ENCODE data around the gene DNAJB1. TPM values are rescaled to one million over a fixed set of nuclear protein-coding genes. Genes with fewer than 3 reads are reported as not detected.

The DNAJB1 gene
- total and polyA plus RNA-seq, 2 of the 13 experiments (the other 11 are each of a cell fraction or from before 2014, with no cell fraction given): 87.5 to 97.3 TPM

- TF ChIP-seq PRDM10 (CRISPR knock-in tag; IDR thresholded peaks at IDR 0.05; ENCODE audit: low read depth) (peak; percentile 81), ELK4 (CRISPR knock-in tag; IDR thresholded peaks at IDR 0.05; ENCODE audit: borderline replicate concordance) (no peak), ZBTB3 (CRISPR knock-in tag; IDR thresholded peaks at IDR 0.05; ENCODE audit: borderline replicate concordance, low read depth) (no peak), ZNF564 (CRISPR knock-in tag; IDR thresholded peaks at IDR 0.05) (no peak), ESRRA (CRISPR knock-in tag; IDR thresholded peaks at IDR 0.05; ENCODE audit: low read depth) (no peak; the same call in 1 of the 2 replicates), DRAP1 (CRISPR knock-in tag; IDR thresholded peaks at IDR 0.05) (peak; percentile 82; the same call in 1 of the 2 replicates), SPEN (CRISPR knock-in tag; IDR thresholded peaks at IDR 0.05; ENCODE audit: low read depth) (no peak; the same call in 1 of the 2 replicates), TBL1XR1 (IDR thresholded peaks at IDR 0.05; ENCODE audit: borderline replicate concordance, low read length, partially characterized antibody) (peak; percentile 35), ZNF749 (CRISPR knock-in tag; IDR thresholded peaks at IDR 0.05; ENCODE audit: borderline replicate concordance) (no peak), IKZF4 (CRISPR knock-in tag; IDR thresholded peaks at IDR 0.05; ENCODE audit: borderline replicate concordance, low read depth, not compliant biosample characterization) (no peak), GZF1 (CRISPR knock-in tag; IDR thresholded peaks at IDR 0.05) (no peak), PATZ1 (CRISPR knock-in tag; IDR thresholded peaks at IDR 0.05) (peak; percentile 58), PRDM4 (CRISPR knock-in tag; IDR thresholded peaks at IDR 0.05; ENCODE audit: borderline replicate concordance) (no peak), SOX6 (IDR thresholded peaks at IDR 0.05) (no peak), SOX6 (CRISPR knock-in tag; IDR thresholded peaks at IDR 0.05) (peak; percentile 81; the same call in 1 of the 2 replicates), SOX5 (CRISPR knock-in tag; IDR thresholded peaks at IDR 0.05; ENCODE audit: borderline replicate concordance) (peak; percentile 91)
Measured at GRCh38 chr19:14519860-14520407, 1.7 kb upstream of the DNAJB1 start (continued).
